Activated T-cell treated with anti-CD3 and anti-CD28 coated beads for 48 hours (primary cell): ENCODE results near the gene RNF39.
A peak's percentile ranks its signal among the peaks of the same experiment; 100 is the strongest.

ENCODE experiments used
- DNase-seq: peaks from one replicate; pipeline ENCODE4 v3.0.0-alpha.2; 2020; ENCODE audit warnings: low read depth

RNF39 gene

GRCh38 chr6:30096829-30097228 is 21.3 kb upstream of the RNF39 start:
- DNase-seq = no peak

- DNase-seq = no peak
Observed at GRCh38 chr6:30093951-30094661, 18.5 kb upstream of the RNF39 start.

- DNase-seq = no peak
Observed at GRCh38 chr6:30092852-30093543, 17.4 kb upstream of the RNF39 start.

GRCh38 chr6:30091577-30092381 is 16.2 kb upstream of the RNF39 start:
- DNase-seq = no peak

- DNase-seq = no peak
Observed at GRCh38 chr6:30087876-30088275, 12.3 kb upstream of the RNF39 start.

- DNase-seq = no peak
Observed at GRCh38 chr6:30077218-30077617, 1.6 kb upstream of the RNF39 start.

- DNase-seq = no peak
Observed at GRCh38 chr6:30075790-30076732, 492 bp upstream of the RNF39 start.

GRCh38 chr6:30074331-30075093 is 1.1 kb downstream of the RNF39 start:
- no peak for DNase-seq

GRCh38 chr6:30073489-30074235 is 1.9 kb downstream of the RNF39 start:
- DNase-seq = no peak

- DNase-seq = no peak
Observed at GRCh38 chr6:30071858-30072257, 3.7 kb downstream of the RNF39 start.

GRCh38 chr6:30071081-30071818 is 4.3 kb downstream of the RNF39 start:
- no peak for DNase-seq

GRCh38 chr6:30067460-30068139 is 8.0 kb downstream of the RNF39 start:
- no peak for DNase-seq

GRCh38 chr6:30066577-30067459 is 8.8 kb downstream of the RNF39 start, which contains the start of gene PPP1R11:
Gene PPP1R11, plus strand, starts transcription at chr6:30067198. Its CDS starts 213 bp downstream, at chr6:30067411.
- DNase-seq = peak; percentile 96

- DNase-seq = no peak
Observed at GRCh38 chr6:30066082-30066481, 9.5 kb downstream of the RNF39 start.

GRCh38 chr6:30063315-30063714 is 12.3 kb downstream of the RNF39 start:
- no peak for DNase-seq

- no peak for DNase-seq
Observed at GRCh38 chr6:30062471-30063178, 12.9 kb downstream of the RNF39 start.

GRCh38 chr6:30061858-30062458 is 13.6 kb downstream of the RNF39 start:
- peak; percentile 17 for DNase-seq
